Astrocyte of the cerebellum (primary cell): ENCODE measurements around the gene CHST11.
A peak's percentile ranks its signal among the peaks of the same experiment; 100 is the strongest.

Source experiments
- DNase-seq: peaks from one replicate; pipeline ENCODE4 v3.0.0-alpha.2; 2011; ENCODE audit warnings: low read depth
- H3K4me3 ChIP-seq: 2 replicates; pipeline ENCODE4 v1.5.1; 2011; ENCODE audit warnings: mild to moderate bottlenecking, low read depth, low read length, moderate library complexity
- CTCF ChIP-seq: IDR thresholded peaks from 2 replicates; pipeline ENCODE4 v1.5.1; 2012; ENCODE audit warnings: low read length, low read depth, moderate library complexity, mild to moderate bottlenecking; ENCODE audit errors: missing control alignments
- in situ Hi-C: cut with HindIII; loops from 2 replicates; pipeline ENCODE4 v1.10.0; 2017; ENCODE audit warnings: low sequenced_read_pairs

The CHST11 gene

GRCh38 chr12:104719700-104720338, 263.1 kb downstream of the CHST11 start:
- H3K4me3 ChIP-seq, result peak overlapping the region; percentile 8
- no peak for TF ChIP-seq CTCF
- no peak for DNase-seq
- in situ Hi-C loops, result no loop called here

DNA sequence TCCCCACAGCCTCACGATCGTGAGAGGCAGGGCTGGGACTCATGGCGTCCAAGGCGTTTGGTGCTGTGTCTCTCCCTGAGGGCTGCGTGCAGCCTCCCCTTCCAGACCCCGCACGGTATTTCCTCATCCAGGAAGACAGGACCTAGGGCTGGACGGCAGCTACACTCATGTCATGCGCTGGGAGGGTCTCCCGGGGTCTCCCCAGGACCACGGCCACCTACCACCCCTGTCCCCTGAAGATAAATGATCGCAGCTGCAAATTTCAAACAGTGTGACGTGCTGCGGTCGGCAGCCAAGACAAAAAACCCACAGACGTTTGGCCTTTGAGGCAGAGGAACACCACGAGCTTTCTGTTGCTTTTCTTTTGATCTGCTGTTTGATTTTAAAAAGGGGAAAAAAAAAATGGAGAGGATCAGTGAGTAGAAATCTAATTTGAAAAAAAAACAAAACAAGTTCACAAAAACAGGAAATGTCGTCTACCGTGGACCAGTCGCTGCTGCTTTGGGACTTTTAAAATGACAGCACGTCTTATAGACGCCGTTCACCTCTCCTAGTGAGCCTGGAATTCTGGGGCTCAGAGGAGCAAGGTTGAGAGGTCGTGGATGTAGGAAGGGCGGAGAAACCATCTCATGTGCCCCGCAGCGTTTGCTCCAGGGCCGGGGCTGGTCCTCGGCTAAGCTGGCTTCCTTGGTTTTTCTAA, 263.7 kb downstream of the CHST11 start:
- DNase-seq, result peak; percentile 85
- in situ Hi-C loops, result no loop called here
- H3K4me3 ChIP-seq, result peak overlapping the region; percentile 8
- TF ChIP-seq CTCF, result no peak

GRCh38 chr12:104721039-104721405, 264.3 kb downstream of the CHST11 start:
- in situ Hi-C loops, result no loop called here
- DNase-seq, result peak; percentile 31
- no peak for TF ChIP-seq CTCF
- peak overlapping the region; percentile 8 for H3K4me3 ChIP-seq

DNA sequence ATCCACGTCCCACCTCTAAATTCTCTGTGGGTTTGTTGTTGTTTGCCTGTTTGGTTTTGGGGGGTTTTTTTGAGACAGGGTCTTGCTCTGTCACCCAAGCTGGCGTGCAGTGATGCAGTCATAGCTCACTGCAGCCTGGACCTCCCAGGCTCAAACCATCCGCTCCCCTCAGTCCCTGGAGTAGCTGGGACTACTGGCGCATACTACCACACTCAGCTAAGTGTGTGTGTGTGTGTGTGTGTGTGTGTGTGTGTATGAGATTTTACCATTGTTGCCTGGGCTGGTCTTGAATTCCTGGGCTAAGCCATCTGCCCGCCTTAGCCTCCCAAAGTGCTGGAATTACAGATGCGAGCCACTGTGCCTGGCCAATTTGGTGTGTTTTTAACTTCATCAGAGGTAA, 265.2 kb downstream of the CHST11 start:
- no peak for DNase-seq
- H3K4me3 ChIP-seq, result no peak overlapping the region
- in situ Hi-C loops, result no loop called here
- no peak for TF ChIP-seq CTCF

DNA sequence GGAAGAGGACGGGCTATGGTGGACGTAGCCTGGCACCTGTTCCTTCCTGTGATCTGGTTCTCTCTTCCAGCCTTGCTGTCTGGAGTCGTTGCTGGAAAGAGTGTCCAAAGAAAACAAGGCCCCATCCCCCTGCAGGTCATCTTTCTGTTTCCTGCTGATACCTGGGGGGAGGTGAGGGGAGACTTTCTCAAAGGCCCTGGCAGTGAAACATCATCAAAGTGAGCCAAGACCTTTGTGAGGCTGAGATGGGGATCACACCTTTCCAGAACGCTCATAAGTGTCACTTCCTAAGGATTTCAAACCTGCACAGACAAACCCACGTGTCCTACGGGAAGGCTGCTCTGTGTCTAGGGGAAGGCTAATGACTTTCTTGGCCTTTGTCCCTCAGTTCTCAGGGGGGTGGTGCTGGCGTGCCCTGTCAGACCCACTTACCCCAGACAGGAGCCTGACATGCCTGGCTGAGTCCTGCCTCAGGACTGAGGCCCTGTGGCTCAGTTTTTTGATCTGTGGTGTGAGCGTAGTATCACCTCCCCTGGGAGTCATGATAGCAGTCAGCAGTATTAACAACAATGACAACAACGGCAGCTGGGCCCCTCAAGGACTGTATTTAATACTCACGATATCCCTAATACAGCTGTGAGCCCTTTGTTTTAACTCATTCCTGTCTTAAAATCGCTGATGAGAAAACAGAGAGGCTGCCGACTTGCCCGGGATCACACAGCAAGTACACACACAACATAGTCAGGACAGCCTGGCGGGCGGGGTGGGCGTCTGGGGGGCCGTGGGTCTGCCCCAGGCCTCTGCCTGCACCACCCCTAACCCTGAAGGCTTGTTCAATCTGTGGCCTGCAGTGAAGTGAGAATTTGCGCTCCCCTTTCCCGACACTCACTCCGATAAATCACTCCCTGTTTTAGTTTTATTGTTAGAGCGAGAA, 266.1 kb downstream of the CHST11 start:
- in situ Hi-C loops, result no loop called here
- no peak overlapping the region for H3K4me3 ChIP-seq
- TF ChIP-seq CTCF, result no peak
- DNase-seq, result no peak

- in situ Hi-C loops, result no loop called here
- DNase-seq, result no peak
- H3K4me3 ChIP-seq, result no peak overlapping the region
- no peak for TF ChIP-seq CTCF
Measured at GRCh38 chr12:104723895-104724294, 267.1 kb downstream of the CHST11 start.
